AG04450 (cell line): ENCODE measurements around the gene WDFY4. TPM values are rescaled to one million over a fixed set of nuclear protein-coding genes. Genes with fewer than 3 reads are reported as not detected.

Source experiments
- CTCF ChIA-PET: fragments of 300-600, 350-600 bp; formaldehyde crosslinking; extraction: SDS; loops from one replicate; lab custom pipeline; 2022; ENCODE audit warnings: antibody characterized with exemption, inconsistent platforms; lab: Charles Lee
- POLR2A ChIA-PET: fragments of 350-600 bp; formaldehyde crosslinking; extraction: SDS; loops from one replicate; lab custom pipeline; 2021; ENCODE audit warnings: antibody characterized with exemption, inconsistent platforms; lab: Yijun Ruan, JAX
- DNase-seq: peaks from one replicate; pipeline ENCODE4 v3.0.0-alpha.2; 2011; ENCODE audit warnings: low read depth, low spot score
- H3K27ac ChIP-seq: one replicate; pipeline ENCODE4 v1.5.1; 2012; ENCODE audit warnings: low read depth, low read length, control low read depth
- H3K27me3 ChIP-seq: one replicate; pipeline ENCODE4 v1.6.0; 2012; ENCODE audit warnings: low read length; ENCODE audit not compliant: control insufficient read depth, insufficient read depth
- H3K4me3 ChIP-seq: 2 replicates; pipeline ENCODE4 v1.5.1; 2011; ENCODE audit warnings: mild to moderate bottlenecking, low read depth, low read length, control low read depth
- H3K9me3 ChIP-seq: 2 replicates; pipeline ENCODE4 v1.5.1; 2012; ENCODE audit warnings: low read length; ENCODE audit not compliant: control insufficient read depth, insufficient read depth
- CTCF ChIP-seq: IDR thresholded peaks from 2 replicates; pipeline ENCODE4 v1.5.1; 2011; ENCODE audit warnings: low read depth, low read length, control low read depth, inconsistent platforms
- polyA plus RNA-seq: library from polyadenylated mRNA; depleted of rRNA; stranded (reverse); fragments of >200 nt; gene quantifications from 2 replicates; pipeline ENCODE4 v1.2.3, GENCODE V29; 2011

The WDFY4 gene
- polyA plus RNA-seq, 1 experiment = not detected

- H3K9me3 ChIP-seq = no peaks in the 10 kb centered on the region
- TF ChIP-seq CTCF = no peak
- ChIA-PET CTCF (interaction anchor here (0.9 kb wide), 1 partner anchor 12 kb away, joined by 3 read pairs; no protein-coding TSS in a partner anchor), POLR2A (no interaction called here)
- H3K27ac ChIP-seq = no peak overlapping the region
- peaks cover 11% of the 10 kb centered on the region for H3K27me3 ChIP-seq
- H3K4me3 ChIP-seq = no peak overlapping the region
- DNase-seq = no peak
Measured at GRCh38 chr10:48990226-48990625, 305.6 kb downstream of the WDFY4 start.

- ChIA-PET CTCF (no interaction called here), POLR2A (no interaction called here)
- no peak for TF ChIP-seq CTCF
- Histone ChIP-seq H3K27ac (no peak overlapping the region), H3K9me3 (no peaks in the 10 kb centered on the region), H3K27me3 (peaks cover 2% of the 10 kb centered on the region), H3K4me3 (no peak overlapping the region)
- no peak for DNase-seq
Measured at GRCh38 chr10:48993627-48994026, 309.0 kb downstream of the WDFY4 start.

- no peak for TF ChIP-seq CTCF
- H3K4me3 ChIP-seq = no peak overlapping the region
- CTCF ChIA-PET = no interaction called here
- no peaks in the 10 kb centered on the region for H3K27me3 ChIP-seq
- no peaks in the 10 kb centered on the region for H3K9me3 ChIP-seq
- H3K27ac ChIP-seq = no peak overlapping the region
- no peak for DNase-seq
- POLR2A ChIA-PET = no interaction called here
Measured at GRCh38 chr10:48996329-48996728, 311.7 kb downstream of the WDFY4 start.

- TF ChIP-seq CTCF = no peak
- CTCF ChIA-PET = no interaction called here
- POLR2A ChIA-PET = no interaction called here
- Histone ChIP-seq H3K9me3 (no peaks in the 10 kb centered on the region; the same call in 1 of the 2 replicates), H3K27me3 (no peaks in the 10 kb centered on the region), H3K27ac (no peak overlapping the region), H3K4me3 (no peak overlapping the region)
- DNase-seq = no peak
Measured at GRCh38 chr10:48999346-48999745, 314.7 kb downstream of the WDFY4 start.

- TF ChIP-seq CTCF = no peak
- ChIA-PET CTCF (no interaction called here), POLR2A (no interaction called here)
- DNase-seq = no peak
- Histone ChIP-seq H3K4me3 (no peak overlapping the region), H3K9me3 (no peaks in the 10 kb centered on the region; the same call in 1 of the 2 replicates), H3K27me3 (no peaks in the 10 kb centered on the region), H3K27ac (no peak overlapping the region)
Measured at GRCh38 chr10:49000437-49001398, 316.0 kb downstream of the WDFY4 start.
